Smooth muscle cell of the brain vasculature (primary cell): ENCODE results near the gene LYPD3.

Experiments used
- DNase-seq: peaks from one replicate; pipeline ENCODE4 v3.0.0-alpha.2; 2012; ENCODE audit warnings: low read depth, low spot score

The LYPD3 gene

DNA sequence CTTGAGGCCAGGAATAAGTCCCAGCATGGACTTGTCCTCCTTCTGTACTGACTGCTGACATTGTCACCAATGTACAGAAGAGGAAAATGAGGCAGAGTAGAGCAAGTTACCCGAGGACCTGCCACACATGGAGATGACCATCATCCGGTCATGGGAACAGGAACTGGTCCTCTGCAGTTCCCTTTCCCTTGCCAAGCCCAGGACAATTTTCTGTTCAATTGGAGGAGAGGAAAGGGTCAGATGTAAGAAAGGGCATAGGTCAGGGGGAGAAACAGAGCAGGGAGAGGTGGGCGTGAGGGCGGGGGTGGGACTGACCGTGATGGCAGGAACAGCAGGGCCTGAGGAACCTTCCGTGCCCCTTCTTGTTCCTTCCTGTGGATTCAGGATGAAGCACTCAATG, 20.5 kb upstream of the LYPD3 start:
- no peak for DNase-seq

DNA sequence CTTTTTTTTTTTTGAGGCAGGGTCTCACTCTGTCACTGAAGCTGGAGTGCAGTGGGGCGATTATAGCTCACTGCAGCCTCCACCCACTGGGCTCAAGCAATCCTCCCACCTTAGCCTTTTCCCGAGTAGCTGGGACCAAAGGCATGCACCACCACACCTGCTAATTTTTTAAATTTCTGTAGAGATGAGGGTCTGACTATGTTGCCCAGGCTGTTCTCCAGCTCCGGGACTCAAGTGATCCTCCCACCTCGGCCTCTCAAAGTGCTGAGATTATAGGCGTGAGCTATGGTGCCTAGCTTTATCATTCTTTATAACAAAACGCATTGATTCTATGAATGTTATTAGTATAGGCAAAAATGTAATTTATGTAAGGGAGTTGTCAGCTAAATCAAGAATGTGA, 17.9 kb upstream of the LYPD3 start:
- DNase-seq = no peak

DNA sequence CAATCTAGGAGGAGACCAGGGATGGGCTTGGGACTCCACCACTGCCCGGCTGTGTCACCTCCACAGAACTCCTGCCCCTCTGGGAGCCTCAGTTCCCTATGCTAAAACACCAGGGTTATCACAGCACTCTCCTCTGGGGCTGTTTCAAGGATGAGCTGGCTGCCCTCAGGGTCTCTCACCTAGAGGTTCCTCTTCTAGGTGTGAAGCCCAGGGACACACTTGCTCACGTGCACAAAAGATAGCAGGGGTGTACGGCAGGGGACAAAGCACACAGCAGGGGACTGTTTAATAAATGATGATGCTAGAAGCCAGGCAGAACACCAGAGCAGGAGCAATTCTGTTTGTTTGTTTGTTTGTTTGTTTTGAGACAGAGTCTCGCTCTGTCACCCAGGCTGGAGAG, 16.8 kb upstream of the LYPD3 start:
- no peak for DNase-seq

DNA sequence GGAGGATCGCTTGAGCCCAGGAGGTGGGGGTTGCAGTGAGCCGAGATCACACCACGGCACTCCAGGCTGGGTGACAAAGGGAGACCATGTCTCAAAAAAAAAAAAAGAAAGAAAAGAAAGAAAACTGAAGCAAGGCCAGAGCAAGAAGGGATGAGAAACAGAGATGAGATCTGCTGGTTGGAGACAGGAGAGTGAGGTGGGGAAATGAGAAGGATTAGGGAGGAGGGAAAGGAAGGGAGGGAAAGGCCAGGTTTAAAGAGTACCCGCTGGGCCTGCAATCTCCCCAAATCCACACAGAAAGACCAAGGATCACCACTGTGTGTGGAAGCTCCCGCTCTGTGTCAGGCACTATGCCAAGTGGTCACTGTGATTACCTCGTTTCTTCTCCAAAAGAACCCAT, 16.3 kb upstream of the LYPD3 start:
- DNase-seq = no peak

DNA sequence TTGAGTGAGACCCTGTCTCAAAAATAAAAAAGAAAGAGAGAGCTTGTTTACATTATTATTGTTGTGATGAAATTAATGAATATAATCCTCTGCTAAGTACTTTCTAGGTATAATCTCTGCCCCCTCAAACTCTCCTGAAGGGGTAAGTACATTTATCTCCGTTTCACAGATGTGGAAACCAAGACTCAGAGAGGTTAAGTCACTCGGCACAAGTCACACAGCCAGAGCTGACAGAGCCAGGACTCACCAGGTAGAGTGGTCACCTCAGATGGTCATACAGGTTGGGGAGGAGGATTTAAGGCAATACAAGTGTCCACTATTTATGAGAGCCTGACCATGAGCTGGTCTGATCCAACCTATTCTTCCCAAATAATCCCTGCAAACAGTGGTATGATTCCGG, 15.2 kb upstream of the LYPD3 start:
- DNase-seq = no peak

DNA sequence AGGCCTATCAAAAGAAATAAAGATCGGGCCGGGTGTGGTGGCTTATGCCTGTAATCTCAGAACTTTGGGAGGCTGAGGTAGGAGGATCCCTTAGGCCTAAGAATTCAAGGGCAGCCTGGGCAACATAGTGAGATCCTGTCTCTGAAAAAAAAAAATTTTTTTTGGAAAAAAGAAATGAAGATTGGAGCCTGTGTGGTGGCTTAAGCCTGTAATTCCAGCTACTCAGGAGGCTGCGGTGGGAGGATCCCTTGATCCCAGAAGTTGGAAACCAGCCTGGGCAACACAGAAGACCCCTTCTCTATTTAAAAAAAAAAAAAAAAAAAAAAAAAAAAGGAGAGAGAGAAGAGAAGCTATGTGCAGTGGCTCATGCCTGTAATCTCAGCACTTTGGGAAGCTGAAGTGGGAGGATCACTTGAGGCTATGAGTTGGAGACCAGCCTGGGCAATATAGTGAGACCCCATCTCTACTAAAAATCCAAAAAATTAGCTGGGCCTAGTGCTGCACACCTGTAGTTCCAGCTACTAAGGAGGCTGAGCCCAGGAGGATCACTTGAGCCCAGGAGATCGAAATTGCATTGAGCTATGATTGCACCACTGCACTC, 14.7 kb upstream of the LYPD3 start:
- DNase-seq = no peak

DNA sequence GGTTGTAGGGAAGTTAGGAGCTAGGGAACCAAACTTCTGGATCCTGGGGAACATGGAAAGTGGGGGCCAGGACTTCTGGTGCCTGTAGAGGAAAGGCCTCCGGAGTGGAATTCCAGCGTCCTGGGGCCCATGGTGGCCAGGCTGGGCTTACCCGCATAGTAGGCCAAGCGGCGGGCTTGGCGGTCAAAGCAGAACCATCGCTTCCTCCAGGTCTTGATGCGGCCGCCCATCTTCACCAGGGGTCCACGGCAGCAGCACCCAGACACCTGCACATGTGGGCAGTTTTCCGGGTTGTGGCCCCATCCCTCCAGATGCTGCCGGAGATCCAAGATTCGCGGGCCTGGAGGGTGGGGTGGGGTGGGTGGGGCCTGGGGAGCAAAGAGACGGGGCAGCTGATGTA, 13.8 kb upstream of the LYPD3 start:
- DNase-seq = no peak

DNA sequence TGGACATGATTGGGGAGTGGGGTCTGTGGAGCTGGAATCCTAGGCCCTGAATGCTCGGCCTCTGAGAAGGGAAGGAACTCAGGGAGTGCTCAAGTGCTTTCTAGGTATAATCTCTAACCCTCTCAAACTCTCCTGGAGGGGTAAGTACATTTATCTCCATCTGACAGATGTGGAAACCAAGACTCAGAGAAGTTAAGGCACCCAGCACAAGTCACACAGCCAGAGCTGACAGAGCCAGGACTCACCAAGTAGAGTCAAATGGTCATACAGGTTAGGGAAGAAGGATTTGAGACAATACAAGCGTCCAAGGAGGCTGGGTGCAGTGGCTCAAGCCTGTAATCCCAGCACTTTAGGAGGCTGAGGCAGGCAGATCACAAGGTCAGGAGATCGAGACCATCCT, 12.9 kb upstream of the LYPD3 start:
- DNase-seq = no peak

DNA sequence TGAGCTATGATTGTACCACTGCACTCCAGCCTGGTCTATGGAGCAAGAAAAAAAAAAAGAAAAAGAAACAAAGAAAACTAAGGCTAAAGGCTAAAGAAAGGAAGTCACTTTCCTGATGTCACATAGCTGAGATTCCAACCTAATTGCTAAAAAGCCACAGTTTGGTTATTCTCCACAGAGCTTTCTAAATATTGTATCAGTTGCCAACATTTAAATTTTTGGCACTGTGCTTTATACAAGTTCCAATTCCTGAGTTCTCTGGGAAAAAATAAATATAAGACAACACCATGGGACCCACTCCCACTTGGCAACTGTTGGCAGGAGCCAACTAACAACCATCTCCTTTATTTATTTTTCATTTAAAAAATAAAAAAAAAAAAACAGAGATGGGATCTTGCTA, 11.2 kb upstream of the LYPD3 start:
- DNase-seq = no peak

DNA sequence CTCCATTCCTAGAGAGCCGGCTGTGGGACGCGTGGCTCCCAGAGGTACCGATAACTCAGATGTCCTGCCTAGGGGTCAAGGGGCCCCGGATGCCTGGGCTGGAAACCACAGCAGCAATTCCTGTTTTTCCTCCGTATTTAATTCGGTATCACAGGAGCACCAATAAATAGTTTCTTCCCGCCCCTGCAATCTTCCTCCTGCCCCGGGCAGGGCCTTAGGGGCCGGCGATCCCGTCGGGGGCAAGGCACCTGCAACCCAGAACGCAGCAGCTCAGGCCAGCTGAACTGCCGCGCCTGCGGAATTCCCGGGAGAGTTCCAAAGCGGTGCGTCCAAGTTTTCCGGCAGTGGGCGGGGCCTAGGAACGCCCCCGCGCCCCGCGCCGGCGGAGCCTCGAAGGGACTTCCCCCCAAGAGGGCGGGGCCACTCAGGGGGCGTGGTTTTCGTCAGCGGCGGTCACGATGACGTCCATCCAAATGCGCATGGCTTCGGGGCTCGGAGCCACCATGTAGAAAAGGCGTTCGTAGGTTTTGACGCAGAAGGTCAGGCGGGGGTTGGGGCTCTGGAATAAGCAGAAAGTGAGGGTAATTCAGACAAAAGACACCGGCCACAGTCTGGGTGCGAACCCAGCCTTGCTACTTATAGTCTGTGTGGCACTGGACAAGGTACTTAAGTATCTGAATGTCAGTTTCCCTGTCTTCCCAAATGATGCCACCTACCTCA, 9.7 kb upstream of the LYPD3 start:
- peak; percentile 81 for DNase-seq

DNA sequence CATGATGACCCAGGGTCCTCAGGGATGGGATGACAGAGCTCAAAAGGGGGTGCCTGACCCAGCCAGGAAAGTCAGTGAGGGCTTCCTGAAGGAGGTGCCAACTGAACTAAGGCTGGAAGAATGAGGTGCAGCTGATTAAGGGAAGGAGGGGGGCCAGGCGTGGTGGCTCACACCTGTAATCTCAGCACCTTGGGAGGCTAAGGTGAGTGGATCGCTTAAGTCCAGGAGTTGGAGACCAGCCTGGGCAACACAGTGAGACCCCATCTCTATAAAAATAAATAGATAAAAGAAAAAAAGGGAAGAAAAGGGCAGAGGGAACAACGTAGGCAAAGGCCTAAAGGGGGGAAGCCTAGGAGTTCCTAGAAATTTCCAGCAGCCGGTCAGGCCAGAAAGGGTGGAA, 9.1 kb upstream of the LYPD3 start:
- DNase-seq = no peak

DNA sequence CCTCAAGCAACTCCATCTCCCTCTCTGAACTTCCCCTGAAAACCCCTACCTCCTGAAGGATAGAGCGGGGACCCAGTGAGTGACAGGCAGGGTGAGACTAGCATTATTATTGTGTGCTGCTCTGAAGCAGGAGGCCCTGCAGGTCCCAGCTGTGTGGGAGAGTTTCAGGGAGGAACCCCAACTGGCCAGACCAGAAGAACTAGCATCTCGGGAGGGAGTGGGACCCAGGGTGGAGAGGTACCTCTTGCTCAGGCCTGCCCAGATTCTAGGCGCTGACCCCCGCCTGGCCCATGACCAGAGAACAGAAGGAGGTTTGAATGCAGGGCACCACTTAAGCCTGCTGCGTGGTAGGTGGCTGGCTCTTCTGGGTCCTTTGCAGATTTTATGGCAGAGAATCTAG, 5.7 kb upstream of the LYPD3 start:
- DNase-seq = no peak

DNA sequence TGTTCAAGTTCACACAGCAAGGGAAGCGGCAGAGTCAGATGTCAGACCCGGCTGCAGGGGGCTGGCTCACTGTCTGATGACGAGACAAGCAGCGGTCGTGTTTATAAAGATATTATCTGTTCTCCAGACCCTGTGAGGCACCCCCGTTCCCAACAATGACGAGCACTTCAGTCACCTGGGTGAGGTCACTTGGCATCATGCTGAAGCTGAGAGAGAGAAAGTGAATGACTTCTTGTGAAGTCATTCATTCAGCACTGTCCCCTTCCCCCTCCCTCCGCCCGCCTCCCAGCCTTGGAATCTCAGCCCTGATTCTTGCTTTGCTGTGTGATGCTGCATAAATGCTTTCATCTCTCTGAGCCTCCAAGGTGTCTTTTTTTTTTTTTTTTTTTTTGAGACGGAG, 4.9 kb upstream of the LYPD3 start:
- no peak for DNase-seq

DNA sequence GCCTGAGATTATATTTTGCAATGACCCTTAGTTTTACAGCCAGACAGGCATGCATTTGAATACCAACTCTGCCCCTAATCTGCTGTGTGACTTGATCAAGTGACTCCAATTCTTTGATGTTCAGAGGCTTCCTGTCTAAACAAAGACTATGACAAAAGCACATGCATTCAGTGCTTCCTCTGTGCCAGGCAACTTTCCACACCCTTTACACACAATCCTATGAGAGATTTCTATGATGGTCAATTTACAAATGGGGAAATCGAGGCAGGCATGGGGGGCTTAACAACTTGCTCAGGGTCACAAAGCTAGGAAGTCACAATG, 3.7 kb upstream of the LYPD3 start:
- no peak for DNase-seq

DNA sequence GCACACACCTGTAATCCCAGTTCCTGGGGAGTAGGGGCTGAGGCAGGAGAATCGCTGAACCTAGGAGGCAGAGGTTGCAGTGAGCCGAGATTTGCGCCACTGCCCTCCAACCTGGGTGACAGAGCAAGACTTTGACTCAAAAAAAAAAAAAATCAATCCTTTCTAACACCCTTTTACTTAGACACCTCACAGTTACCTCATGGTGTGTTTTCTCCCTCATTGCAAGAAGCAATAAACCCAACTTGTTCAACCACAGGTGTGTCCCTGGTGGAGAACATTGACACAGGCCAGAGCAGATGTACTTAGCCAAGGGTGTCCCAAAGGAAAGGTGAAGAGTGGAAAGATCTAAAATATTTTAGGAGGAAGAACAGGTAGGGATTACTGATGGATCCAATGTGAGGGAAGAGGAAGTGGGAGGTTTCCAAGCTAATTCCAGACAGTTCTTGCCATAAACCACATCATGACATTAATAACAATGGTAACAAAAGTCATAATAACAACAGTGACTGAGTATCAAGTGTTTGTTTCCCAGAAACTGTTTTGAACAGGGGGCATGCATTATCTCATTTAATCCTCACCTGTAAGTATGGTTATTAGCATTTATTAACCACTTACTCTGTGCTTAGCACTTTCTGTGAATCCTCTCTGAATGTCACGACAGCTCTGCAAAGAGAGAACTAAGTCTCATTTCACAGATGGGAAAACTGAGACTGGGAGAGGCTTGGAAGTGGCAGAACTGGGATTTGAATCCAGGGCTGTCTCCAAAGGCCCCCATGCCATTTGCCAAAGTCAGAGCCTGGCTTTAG, 3.1 kb upstream of the LYPD3 start:
- no peak for DNase-seq

DNA sequence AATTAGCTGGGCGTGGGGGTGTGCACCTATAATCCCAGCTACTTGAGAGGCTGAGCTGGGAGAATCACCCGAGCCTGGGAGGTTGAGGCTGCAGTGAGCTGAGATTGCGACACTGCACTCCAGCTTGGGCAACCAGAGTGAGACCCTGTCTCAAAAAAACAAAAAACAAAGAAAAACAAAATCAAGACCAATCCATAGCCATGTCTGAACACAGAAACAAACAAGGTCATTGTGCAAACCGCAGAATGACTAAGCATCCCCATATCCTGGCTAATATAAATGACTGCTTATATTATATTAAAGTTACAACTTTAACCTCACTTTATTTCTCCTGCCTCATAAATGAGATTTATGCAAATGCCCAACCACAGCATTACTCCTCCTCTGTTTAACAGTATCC, 2.3 kb upstream of the LYPD3 start:
- DNase-seq = no peak

DNA sequence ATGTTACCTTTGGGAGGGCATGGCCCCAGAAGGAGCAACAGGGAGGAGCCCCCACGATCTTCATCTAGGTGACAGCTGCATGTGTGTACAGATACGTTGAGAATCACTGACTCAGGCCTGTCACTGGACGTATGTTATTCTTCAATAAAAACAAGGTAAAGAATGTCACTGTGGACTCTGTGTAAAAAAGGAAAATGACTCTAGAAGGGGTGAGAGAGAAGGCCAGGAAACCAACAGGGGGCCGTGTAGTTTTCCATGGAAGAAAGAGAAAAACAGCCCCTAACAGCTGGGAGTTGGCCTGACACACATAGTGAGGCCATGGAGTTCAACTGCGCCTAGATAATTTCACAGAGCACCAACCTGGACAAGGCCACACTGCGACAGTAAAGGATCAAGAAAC, 1.9 kb upstream of the LYPD3 start:
- no peak for DNase-seq

DNA sequence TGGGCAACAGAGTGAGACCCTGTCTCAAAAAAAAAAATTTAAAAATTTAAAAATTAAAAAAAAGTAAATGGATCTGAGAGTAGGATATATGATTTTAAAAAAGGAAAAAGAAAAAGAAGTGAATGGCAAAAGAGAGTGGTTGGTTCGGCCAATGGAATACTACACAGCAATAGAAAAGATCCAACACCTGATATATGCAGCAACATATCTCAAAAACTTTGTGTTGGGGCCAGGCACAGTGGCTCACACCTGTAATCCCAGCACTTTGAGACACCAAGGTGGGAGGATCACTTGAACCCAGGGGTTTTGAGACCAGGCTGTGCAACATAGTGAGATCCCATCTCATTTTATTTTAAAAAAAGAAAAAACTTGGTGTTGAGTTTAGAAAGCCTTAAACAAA, 1.4 kb upstream of the LYPD3 start:
- DNase-seq = no peak

DNA sequence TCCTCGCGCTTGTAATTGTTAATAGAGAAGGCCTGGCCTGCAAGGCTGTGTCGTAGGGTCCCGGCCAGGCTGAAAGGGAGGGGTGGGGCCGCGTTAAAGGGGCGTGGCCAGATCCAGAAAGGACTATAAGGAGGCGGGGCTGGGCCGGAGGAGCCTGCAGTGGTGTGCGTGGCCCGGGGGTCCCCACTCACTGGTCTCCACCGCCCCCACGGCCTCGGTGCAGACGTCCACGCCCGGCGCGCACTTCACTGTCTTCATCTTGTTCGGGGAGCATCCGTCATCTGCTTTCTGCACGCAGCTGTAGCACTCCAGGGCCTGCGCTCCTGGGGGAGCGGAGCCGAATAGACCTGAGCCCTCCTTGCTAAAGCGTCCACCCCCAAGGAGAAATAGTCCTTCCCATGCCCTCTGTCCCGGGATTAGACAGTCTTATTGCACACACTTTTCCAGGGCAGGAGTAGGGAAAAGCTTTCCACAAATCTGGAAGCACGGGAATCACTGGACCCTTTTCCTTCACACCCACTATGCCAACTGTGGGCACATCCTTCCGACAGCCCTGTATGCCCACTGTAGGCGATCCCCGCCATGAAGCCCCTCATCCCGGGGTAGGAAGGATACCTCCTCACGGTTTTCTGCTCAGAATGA, 1.2 kb downstream of the LYPD3 start:
- DNase-seq = no peak

DNA sequence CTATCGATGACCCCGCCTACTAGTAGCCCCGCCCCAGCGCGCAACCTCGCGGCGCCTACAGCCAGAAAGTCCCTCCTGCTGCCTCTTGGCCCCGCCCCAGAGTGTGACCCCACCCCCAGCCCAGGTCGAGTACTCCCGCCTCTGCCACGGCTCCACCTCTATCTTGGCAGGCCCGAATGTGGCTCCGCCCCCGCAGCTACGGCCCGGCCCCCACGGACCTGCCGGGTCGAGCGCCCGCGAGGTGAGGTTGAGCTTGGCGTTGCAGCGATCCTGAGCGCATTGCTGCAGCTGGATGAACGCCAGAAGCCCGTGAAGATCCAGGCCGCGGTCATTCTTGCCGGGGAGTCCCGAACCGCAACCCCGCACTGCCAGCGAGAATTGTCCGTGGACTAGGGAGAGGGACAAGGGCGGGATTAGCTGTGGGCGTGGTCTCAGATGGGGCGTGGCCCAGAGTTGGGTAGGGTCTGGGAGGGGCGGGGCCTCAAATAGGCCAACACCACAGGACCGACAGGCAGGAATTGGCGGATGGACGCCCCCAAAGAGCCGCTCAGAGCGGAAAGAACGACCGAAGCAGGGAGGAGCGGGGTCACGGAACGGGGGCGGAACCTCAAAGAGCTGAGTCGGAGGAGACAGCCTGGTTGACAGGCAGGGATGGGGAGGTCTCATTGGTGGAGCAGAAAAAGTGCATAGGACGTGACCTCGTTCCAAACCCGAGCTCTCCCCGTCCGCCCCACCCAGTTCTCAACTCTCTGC, 1.9 kb downstream of the LYPD3 start:
- DNase-seq = peak; percentile 82

DNA sequence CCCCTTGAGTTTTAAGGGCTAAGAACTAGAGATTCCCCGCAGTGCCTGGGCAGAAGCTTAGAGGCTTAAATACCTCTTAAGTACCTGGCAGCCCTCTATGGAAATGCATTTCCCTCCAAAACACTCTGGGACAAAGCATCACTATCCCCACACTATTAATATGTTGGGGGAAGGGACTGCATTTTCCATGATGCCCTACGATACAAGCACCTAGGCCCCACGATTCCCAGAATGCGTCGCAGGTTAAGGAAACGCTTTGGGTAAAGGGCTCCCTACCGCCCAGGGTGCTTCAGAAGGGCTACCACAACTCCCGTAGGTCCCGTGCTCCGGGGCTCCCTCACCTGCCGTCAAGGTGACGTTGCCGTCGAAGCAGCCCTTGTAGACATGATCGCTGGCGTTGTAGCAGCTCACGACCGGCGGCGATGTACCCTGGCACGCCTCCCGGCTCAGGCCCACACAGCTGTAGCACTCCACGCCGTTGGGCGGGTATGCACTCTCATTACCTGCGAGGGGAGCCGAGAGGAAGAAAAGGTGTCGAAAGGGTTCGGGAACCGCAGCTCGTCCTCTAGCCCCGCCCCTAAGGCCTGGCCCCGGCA, 2.5 kb downstream of the LYPD3 start:
- DNase-seq = no peak

DNA sequence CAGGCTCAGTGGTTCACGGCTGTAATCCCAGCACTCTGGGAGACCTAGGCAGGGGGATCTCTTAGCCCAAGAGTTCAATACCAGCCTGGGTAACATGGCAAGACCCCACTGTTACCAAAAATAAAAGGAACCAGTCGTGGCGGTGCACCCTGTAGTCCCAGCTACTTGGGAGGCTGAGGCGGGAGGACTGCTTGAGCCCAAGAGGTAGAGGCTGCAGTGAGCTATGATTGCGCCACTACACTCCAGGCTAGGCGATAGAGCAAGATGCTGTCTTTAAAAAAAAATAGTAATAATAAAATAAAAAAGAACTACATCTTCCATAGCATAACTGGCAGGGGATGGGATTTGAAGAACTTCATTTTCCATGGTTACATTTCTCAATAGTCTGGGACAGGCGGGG, 3.0 kb downstream of the LYPD3 start:
- DNase-seq = no peak
